Activated T-cell treated with anti-CD3 and anti-CD28 coated beads, Interleukin-2, amount 50 U/mL, for 1 hour (primary cell): ENCODE measurements around the gene CPSF4.
"Not testable (repeated sequence)": the region's sequence is repeated elsewhere in the genome, so short reads cannot be mapped to it uniquely, and the experiment has no call there.

Experiments
- DNase-seq: peaks from one replicate; pipeline ENCODE4 v3.0.0-alpha.2; 2020

CPSF4 gene

GRCh38 chr7:99497766-99498545 is 59.2 kb downstream of the CPSF4 start:
- DNase-seq, result no peak

GRCh38 chr7:99498546-99498944 is 59.8 kb downstream of the CPSF4 start:
- no peak for DNase-seq

- DNase-seq, result no peak
Measured at GRCh38 chr7:99499371-99499720, 60.6 kb downstream of the CPSF4 start.

DNA sequence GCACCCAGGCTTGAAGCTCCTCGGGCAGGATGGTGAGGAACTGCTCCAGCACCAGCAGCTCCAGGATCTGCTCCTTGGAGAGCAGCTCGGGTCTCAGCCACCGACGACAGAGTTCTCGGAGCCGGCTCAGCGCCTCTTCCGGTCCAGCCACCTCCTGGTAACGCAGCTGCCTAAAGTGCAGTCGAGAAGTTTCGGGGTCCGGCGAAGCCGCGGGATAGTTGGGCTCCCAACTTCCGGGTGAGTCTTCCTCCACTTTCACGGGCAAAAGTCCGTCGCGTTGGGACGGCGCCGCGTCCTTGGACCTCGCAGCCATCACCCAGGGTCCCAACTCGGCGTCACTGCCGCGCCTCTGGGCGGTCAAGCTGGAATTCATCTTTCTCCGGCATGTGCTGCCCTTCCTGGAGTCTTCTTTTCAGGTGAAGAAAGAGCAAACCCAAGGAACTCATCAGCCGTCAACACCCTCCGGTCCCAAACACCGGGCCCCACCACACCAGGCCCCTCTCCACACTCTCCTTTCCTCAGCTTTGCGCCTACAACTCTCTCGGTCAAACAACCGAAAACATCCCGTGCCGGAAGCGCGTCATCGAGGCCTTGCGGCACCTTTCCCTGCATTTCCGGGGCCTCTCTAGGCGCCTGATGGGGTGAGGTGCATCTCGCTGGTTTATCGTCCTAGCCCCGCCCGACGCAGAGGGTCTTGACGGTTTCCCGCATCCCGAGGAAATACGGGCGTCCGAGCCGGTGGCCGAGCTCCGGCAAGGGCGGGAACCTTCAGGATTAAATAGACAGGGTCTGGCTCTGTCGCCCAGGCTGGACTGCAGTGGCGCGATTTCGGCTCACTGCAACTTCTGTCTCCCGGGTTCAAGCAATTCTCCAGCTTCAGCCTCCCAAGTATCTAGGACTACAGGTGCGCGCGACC is 61.2 kb downstream of the CPSF4 start, which contains the start of gene ZNF394:
ZNF394 (minus strand) TSS at position 561 of the 916 bp plus-strand sequence; CDS start at position 373, 188 bp downstream.
- DNase-seq, result peak; percentile 86

GRCh38 chr7:99500637-99501009 is 61.9 kb downstream of the CPSF4 start:
- no peak for DNase-seq

DNA sequence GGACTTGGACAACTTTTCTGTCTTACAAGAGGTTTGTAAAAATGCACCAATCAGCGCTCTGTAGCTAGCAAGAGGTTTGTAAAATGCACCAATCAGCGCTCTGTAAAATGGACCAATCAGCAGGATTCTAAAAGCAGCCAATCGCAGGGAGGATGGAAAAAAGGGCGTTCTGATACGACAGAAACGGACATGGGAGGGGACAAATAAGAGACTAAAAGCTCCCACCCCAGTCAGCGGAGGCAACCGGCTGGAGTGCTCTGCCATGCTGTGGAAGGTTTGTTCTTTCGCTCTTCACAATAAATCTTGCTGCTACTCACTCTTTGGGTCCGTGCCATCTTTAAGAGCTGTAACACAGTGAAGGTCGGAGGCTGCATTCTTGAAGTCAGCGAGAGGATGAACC is 62.5 kb downstream of the CPSF4 start:
- not testable (repeated sequence) for DNase-seq

DNA sequence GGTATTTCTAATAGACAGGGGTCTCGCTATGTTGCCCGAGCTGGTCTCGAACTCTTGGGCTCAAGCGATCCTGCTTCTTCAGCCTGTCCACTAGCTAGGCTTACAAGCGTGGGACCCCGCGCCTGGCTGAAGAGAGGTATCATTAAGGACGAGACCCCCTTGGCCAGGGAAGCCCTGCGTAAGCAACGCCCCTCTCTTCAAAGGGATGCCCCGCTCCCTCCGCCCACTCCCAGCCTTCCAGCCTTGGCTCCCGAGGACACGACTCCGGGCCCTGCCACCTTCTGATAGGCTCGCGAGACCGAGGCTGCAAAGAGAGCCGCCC is 65.5 kb downstream of the CPSF4 start:
- DNase-seq, result no peak

DNA sequence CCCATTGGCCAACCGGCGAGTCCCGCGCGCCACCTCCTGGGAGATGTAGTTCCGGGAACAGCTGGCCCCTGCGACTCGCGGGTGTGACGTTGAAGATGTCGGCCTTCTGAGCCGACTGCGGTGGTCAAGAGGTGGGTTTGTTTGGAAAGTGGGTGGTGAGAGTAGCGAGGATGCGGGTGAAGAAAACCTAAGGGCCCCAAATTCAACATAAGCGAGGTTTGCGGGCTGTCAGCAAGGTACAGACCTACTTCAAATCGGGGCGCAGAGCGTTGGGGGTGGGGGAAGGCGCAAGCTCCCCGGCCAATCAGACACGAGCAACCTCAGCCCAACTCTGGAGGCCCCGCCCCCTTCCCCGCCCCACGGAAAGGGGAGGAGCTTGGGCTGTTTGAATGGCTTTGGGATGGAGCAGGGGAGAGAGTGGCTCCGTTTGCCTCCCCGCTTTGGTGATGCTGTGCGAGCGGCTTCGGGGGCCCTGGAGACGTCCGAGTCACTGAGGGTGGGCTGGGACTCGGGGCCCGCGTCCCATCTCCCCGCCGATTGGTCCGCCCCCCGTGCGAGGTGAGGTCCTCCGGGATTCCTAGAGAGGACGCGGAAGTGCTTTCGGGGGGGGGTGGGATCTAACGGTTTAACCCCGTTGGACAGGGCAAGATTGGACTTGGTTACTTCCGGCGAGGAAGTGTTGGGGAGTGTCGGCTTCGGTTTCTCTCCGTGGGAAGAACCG is 66.0 kb downstream of the CPSF4 start, which contains the start of gene ZKSCAN5:
ZKSCAN5 (plus strand) TSS at position 60 of the 721 bp plus-strand sequence. CDS start 1,383 bp downstream, outside the sequence.
- DNase-seq, result peak; percentile 99

GRCh38 chr7:99505324-99505662 is 66.5 kb downstream of the CPSF4 start:
- DNase-seq, result no peak
